SK-N-MC (cell line): ENCODE measurements around the gene RCVRN.

ENCODE experiments used
- EZH2 ChIP-seq: fragments of 200-600 bp; sonication (generic); IDR thresholded peaks from one replicate; pipeline ENCODE4 v1.6.1; 2017; ENCODE audit warnings: antibody characterized with exemption
- FOXP2 ChIP-seq: optimal IDR thresholded peaks from 2 replicates; pipeline ENCODE3; 2011; ENCODE audit warnings: mild to moderate bottlenecking, moderate library complexity; ENCODE audit not compliant: insufficient read depth; ENCODE audit errors: extremely low read length, control extremely low read depth
- POLR2AphosphoS5 ChIP-seq: IDR thresholded peaks from 2 replicates; pipeline ENCODE4 v1.6.1; 2012; ENCODE audit warnings: mild to moderate bottlenecking, low read depth, low read length, borderline replicate concordance

DNA sequence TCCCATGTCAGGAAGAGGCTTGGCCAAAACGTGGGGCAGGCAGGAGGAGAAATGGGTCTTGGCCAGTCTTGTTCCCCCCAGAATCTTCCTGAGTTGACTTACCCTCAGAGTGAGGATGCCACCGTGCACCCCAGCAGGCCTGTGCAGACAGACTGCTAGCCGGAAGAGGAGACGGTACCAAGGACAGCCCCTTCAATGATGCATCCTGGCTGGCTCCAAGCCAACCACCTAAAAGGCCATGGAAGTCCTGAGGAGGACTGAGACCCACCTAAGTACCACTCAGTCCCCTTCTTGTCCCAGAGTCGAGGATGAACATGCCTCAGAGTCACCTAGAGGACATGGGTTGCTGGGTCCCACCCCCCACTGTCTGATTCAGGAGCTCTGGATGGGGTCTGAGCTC is 46.7 kb upstream of the RCVRN start:
- TF ChIP-seq EZH2 (no peak), FOXP2 (no peak), POLR2AphosphoS5 (no peak)
